GM12873 (cell line): ENCODE data around the gene HOXC13.

Source experiments
- TF ChIP-seq, protein P1 (sequence below): IDR thresholded peaks from 2 replicates; pipeline ENCODE4 v1.5.1; 2012; ENCODE audit warnings: low read depth, mild to moderate bottlenecking, moderate library complexity, low read length, control low read depth; ENCODE audit not compliant: insufficient read depth; ENCODE audit errors: missing control alignments

Gene HOXC13

GRCh38 chr12:53953831-53954693, 15.4 kb downstream of the HOXC13 start:
- TF ChIP-seq, protein P1, sequence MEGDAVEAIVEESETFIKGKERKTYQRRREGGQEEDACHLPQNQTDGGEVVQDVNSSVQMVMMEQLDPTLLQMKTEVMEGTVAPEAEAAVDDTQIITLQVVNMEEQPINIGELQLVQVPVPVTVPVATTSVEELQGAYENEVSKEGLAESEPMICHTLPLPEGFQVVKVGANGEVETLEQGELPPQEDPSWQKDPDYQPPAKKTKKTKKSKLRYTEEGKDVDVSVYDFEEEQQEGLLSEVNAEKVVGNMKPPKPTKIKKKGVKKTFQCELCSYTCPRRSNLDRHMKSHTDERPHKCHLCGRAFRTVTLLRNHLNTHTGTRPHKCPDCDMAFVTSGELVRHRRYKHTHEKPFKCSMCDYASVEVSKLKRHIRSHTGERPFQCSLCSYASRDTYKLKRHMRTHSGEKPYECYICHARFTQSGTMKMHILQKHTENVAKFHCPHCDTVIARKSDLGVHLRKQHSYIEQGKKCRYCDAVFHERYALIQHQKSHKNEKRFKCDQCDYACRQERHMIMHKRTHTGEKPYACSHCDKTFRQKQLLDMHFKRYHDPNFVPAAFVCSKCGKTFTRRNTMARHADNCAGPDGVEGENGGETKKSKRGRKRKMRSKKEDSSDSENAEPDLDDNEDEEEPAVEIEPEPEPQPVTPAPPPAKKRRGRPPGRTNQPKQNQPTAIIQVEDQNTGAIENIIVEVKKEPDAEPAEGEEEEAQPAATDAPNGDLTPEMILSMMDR, result no peak

- TF ChIP-seq, protein P1, result no peak
Measured at GRCh38 chr12:53954694-53955035, 16.0 kb downstream of the HOXC13 start, which contains the start of gene HOXC12. TSS of gene HOXC12 (plus strand) at chr12:53954903. CDS start at chr12:53954930, 27 bp downstream.

- TF ChIP-seq, protein P1, result no peak
Measured at GRCh38 chr12:53955036-53955775, 16.6 kb downstream of the HOXC13 start.

GRCh38 chr12:53955776-53956250, 17.2 kb downstream of the HOXC13 start:
- TF ChIP-seq, protein P1, result no peak

GRCh38 chr12:53956251-53956887, 17.7 kb downstream of the HOXC13 start:
- TF ChIP-seq, protein P1, result no peak

DNA sequence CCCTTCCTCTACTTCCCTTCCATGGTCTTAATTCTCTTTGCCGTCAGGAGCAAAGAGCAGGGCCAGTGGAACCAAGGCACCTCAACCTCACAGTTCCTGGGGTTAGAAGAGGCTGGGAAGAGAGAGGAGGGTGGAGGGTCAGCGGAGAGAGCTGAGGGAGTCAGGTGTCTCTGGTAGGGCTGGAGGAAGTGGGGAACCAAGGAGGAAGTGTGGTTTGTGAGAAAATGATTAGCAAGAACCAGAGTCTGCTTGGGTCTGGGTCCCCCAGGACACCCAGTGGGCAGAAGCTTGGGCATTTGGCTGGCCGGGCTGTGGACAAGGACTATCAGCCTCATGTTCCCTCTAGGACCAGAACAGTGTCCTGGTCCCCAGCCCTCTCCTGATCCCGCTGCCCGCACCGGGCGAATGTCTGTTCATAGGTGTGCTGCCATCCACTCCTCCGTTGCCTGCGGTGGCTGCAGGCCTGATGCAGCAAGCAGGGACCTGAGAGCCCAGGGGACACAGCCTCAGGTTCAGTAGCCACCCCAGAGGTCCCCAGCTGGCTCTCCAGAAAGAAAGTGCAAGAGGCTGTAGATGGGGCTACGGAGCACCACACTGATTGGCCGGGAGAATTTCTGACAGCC, 18.4 kb downstream of the HOXC13 start:
- TF ChIP-seq, protein P1, result no peak
